ENCODE results near the gene DLL4.

GRCh38 chr15:40918146-40918798 lies 10.9 kb upstream of the DLL4 start:
- no peak for TF ChIP-seq CTCF (IDR thresholded peaks at IDR 0.05)
- TF ChIP-seq POLR2A (IDR thresholded peaks at IDR 0.05) = no peak

All from heart left ventricle (tissue), 13 donors.